Cortex of kidney (tissue), 1 donor: ENCODE data around the gene CYB561A3.

Experiments
- DNase-seq: peaks from one replicate; lab custom pipeline; 2025; lab: John Stamatoyannopoulos, UW

CYB561A3 gene

GRCh38 chr11:61325649-61326414 lies 35.9 kb downstream of the CYB561A3 start:
- DNase-seq: no peak

DNA sequence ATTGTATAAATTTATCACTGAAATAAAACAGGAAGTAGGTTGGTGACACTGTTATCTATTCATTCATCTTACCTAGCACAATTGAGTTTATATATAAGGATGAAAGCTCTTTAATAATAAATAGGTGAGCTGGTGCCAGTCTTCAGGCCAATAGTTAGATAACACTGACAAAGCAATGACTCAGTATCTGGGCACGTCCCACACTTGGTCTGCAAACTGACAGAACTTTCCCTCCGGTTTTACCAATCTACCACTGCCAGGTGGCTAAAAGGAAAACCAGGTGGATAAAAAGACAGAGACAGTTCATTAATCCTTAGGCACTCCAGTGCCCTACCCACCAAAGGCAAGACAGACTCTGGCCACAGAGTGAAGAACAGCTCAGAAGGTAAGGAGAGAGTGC lies 46.4 kb downstream of the CYB561A3 start:
- DNase-seq: no peak

DNA sequence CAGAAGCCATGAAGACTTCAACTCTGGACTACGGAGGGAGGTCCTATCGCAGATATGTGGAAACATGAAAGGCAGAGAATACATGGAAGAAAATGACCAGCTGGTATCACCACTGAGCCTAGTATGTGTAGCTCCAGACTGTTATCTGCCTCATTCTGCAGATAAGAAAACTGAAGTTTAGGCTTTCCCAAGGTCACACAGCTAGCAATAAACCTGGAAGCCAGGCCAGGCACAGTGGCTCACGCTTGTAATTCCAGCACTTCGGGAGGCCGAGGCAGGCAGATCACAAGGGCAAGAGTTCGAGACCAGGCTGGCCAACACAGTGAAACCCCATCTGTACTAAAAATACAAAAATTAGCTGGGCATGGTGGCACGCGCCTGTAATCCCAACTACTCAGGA lies 50.9 kb downstream of the CYB561A3 start:
- DNase-seq: no peak

- no peak for DNase-seq
These were observed 51.9 kb downstream of the CYB561A3 start for GRCh38 chr11:61309739-61310138.

- DNase-seq: no peak
These were observed 52.5 kb downstream of the CYB561A3 start for GRCh38 chr11:61309141-61309540.

- no peak for DNase-seq
These were observed 54.3 kb downstream of the CYB561A3 start for GRCh38 chr11:61307354-61307753.

DNA sequence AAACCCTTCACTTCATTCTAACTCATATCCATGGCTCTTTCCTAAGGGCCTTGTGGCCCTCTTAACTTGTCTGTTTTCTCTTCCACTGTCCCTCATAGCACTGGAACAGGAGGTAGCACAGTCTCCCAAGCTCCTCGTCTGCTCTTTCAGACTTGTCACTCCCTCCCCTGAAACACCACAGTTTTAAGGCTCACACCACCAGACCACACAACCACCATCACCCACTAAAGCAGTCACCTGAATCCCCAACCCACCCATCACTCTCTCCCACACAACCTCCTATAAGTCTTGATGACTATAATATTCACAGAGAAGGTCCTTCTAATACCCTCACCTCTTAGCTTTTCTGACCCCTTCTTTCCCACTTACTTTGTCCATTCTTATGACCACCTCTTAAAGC lies 55.5 kb downstream of the CYB561A3 start:
- DNase-seq: no peak

DNA sequence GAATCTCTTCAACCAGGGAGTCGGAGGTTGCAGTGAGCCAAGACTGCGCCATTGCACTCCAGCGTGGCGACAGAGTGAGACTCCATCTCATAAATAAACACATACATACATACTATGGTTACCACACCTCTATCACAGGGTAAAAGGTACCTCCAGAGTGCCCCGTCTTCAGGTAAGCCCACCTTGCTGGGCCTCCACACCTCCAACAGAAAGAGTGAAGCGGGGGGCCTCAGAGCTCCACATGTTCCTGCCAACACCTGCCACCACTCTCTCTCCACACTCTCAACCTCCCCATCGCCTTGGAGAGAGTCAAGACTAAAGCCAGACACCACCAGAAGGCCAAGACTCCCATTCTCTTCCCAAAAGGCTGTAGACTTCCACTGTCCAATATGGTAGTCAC lies 56.3 kb downstream of the CYB561A3 start:
- no peak for DNase-seq

DNA sequence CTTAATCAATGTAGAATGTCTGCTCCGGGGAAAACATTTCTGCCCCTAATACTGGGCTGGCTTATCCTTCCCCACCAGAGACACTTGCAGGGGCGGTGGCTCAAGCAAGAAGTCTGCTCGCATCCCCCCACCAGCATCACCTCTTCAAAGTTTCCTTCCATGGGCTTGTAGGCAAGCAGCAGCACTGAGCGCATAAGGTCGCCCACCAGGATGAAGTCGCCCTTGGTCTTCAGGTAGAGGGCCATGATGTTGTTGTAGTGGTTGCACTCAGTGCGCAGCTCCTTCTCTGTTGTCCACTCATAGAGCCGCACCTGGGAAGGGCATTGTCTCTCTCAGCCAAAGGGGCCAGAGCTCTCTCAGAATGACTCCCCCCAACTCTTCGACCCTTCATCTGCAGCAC lies 58.0 kb downstream of the CYB561A3 start:
- no peak for DNase-seq

- DNase-seq: no peak
These were observed 59.1 kb downstream of the CYB561A3 start for GRCh38 chr11:61302550-61302949.
